ENCODE results near the gene TNFRSF14.

Gene TNFRSF14

GRCh38 chr1:2610036-2610959, 54.1 kb downstream of the TNFRSF14 start:
- peaks cover 0 to 3% of the 10 kb centered on the region in 2 donors for H3K4me1 ChIP-seq (ENCODE audit: control insufficient read depth in 1 of 2, insufficient read depth in 2 of 2, low read length in 2 of 2)
- H3K4me3 ChIP-seq (ENCODE audit: low read depth in 1 of 2, low read length in 2 of 2) = no peak overlapping the region
- no peaks in the 10 kb centered on the region for H3K27me3 ChIP-seq (ENCODE audit: low read depth, low read length)
- H3K9me3 ChIP-seq (ENCODE audit: control insufficient read depth in 1 of 2, low read length in 2 of 2) = peaks cover 0 to 13% of the 10 kb centered on the region in 2 donors
- no peak overlapping the region for H3K27ac ChIP-seq (ENCODE audit: low read length)
- no peaks in the 10 kb centered on the region for H3K36me3 ChIP-seq (ENCODE audit: control insufficient read depth in 1 of 2, insufficient read depth in 2 of 2, low read length in 2 of 2)

GRCh38 chr1:2611031-2611501, 54.9 kb downstream of the TNFRSF14 start:
- Histone ChIP-seq H3K4me1 (ENCODE audit: control insufficient read depth in 1 of 2, insufficient read depth in 2 of 2, low read length in 2 of 2) (peaks cover 0 to 3% of the 10 kb centered on the region in 2 donors), H3K27ac (ENCODE audit: low read length) (no peak overlapping the region), H3K36me3 (ENCODE audit: control insufficient read depth in 1 of 2, insufficient read depth in 2 of 2, low read length in 2 of 2) (no peaks in the 10 kb centered on the region), H3K9me3 (ENCODE audit: control insufficient read depth in 1 of 2, low read length in 2 of 2) (peaks cover 0 to 16% of the 10 kb centered on the region in 2 donors), H3K4me3 (ENCODE audit: low read depth in 1 of 2, low read length in 2 of 2) (peak overlapping the region in 1 of 2 donors; percentile 37), H3K27me3 (ENCODE audit: low read depth, low read length) (no peaks in the 10 kb centered on the region)

- Histone ChIP-seq H3K27me3 (ENCODE audit: low read depth, low read length) (no peaks in the 10 kb centered on the region), H3K4me3 (ENCODE audit: low read depth in 1 of 2, low read length in 2 of 2) (no peak overlapping the region), H3K4me1 (ENCODE audit: control insufficient read depth in 1 of 2, insufficient read depth in 2 of 2, low read length in 2 of 2) (peaks cover 0 to 3% of the 10 kb centered on the region in 2 donors), H3K9me3 (ENCODE audit: control insufficient read depth in 1 of 2, low read length in 2 of 2) (peaks cover 0 to 23% of the 10 kb centered on the region in 2 donors), H3K36me3 (ENCODE audit: control insufficient read depth in 1 of 2, insufficient read depth in 2 of 2, low read length in 2 of 2) (no peaks in the 10 kb centered on the region), H3K27ac (ENCODE audit: low read length) (no peak overlapping the region)
These were observed 55.7 kb downstream of the TNFRSF14 start for GRCh38 chr1:2611621-2612437.

- Histone ChIP-seq H3K27ac (ENCODE audit: low read length) (no peak overlapping the region), H3K36me3 (ENCODE audit: control insufficient read depth in 1 of 2, insufficient read depth in 2 of 2, low read length in 2 of 2) (no peaks in the 10 kb centered on the region), H3K9me3 (ENCODE audit: control insufficient read depth in 1 of 2, low read length in 2 of 2) (peaks cover 0 to 23% of the 10 kb centered on the region in 2 donors), H3K4me3 (ENCODE audit: low read depth in 1 of 2, low read length in 2 of 2) (no peak overlapping the region), H3K27me3 (ENCODE audit: low read depth, low read length) (no peaks in the 10 kb centered on the region), H3K4me1 (ENCODE audit: control insufficient read depth in 1 of 2, insufficient read depth in 2 of 2, low read length in 2 of 2) (peaks cover 0 to 3% of the 10 kb centered on the region in 2 donors)
These were observed 56.6 kb downstream of the TNFRSF14 start for GRCh38 chr1:2612591-2613365.

All from muscle layer of duodenum (tissue), 2 donors.